ENCODE data around the gene BCL7A.

The BCL7A gene

DNA sequence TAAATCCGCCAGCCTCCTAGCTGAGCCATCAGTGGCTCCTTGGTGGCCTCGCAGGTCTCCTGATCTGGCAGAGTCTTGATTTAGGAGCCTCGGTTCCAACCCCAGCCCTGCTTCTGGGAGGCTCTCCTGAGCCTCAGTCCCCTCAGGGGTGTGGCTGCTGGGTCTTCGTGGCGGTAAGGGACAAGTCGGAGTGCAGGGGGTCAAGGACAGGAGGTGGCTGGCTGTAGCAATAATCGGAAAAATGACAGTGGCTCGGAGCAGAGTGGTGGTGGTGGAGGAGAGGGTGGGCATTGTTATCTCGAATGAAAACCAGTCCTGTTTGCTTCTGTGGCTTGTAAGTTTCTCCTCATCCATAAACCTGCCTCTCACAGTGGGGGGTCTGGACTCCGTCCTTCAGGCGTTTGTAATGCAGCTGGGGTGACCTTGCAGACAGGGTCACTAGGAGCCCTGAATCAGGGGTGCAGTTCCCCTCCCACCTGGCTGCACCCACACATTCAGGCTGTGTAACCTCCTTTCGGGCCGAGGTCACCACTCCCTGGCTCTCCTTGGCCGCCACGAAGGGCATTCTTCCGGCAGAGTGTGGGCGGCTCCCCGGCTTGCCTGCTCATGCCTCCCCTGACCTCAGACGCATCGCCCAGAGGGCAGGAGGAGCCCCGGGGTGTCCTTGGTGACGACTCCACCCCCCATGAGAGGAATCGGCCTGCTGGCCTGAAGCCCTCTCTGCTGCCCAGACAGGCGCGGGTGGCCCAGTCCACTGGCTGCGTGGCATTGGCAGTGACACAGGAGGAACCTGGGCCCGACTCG is 8.1 kb downstream of the BCL7A start:
- H3K4me3 ChIP-seq (ENCODE audit: low read length), result no peak overlapping the region

DNA sequence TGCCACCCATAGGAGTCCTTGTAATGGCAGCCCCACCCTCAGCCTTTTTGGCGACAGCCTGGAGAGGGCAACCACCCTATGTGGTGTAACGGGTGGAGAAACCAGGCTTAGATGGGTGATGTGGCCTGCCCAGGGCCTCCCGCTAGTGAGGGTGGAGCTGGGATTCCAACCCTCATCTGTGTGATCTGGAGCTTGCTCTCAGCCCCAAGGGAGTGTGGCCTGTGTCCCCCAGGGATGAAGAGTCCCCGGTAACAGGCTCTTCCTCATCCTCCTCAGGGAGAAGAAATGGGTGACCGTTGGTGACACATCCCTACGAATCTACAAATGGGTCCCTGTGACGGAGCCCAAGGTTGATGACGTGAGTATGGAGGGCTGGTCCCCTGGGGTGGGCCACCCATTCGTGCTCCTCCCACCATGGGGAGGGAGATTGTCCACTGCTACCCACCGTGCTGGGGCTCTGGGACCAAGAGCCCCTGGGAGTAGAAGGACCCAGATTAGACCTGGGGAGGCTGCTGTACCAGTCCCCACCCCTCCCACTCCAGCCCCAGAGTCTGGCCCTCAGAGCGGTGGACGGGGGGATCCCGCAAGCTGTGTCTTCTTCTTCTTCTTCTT is 8.8 kb downstream of the BCL7A start:
- DNase-seq (ENCODE audit: low read depth), result no peak
- TF ChIP-seq, protein P1, sequence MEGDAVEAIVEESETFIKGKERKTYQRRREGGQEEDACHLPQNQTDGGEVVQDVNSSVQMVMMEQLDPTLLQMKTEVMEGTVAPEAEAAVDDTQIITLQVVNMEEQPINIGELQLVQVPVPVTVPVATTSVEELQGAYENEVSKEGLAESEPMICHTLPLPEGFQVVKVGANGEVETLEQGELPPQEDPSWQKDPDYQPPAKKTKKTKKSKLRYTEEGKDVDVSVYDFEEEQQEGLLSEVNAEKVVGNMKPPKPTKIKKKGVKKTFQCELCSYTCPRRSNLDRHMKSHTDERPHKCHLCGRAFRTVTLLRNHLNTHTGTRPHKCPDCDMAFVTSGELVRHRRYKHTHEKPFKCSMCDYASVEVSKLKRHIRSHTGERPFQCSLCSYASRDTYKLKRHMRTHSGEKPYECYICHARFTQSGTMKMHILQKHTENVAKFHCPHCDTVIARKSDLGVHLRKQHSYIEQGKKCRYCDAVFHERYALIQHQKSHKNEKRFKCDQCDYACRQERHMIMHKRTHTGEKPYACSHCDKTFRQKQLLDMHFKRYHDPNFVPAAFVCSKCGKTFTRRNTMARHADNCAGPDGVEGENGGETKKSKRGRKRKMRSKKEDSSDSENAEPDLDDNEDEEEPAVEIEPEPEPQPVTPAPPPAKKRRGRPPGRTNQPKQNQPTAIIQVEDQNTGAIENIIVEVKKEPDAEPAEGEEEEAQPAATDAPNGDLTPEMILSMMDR (conservative IDR thresholded peaks at IDR 0.05; ENCODE audit: low read length), result no peak
- no peak overlapping the region for H3K4me3 ChIP-seq (ENCODE audit: low read length)

More for the DNA sequence above, 8.1 kb downstream of the BCL7A start:
- TF ChIP-seq, protein P1 (conservative IDR thresholded peaks at IDR 0.05; ENCODE audit: low read length), result no peak
- no peak for DNase-seq (ENCODE audit: low read depth)

DNA sequence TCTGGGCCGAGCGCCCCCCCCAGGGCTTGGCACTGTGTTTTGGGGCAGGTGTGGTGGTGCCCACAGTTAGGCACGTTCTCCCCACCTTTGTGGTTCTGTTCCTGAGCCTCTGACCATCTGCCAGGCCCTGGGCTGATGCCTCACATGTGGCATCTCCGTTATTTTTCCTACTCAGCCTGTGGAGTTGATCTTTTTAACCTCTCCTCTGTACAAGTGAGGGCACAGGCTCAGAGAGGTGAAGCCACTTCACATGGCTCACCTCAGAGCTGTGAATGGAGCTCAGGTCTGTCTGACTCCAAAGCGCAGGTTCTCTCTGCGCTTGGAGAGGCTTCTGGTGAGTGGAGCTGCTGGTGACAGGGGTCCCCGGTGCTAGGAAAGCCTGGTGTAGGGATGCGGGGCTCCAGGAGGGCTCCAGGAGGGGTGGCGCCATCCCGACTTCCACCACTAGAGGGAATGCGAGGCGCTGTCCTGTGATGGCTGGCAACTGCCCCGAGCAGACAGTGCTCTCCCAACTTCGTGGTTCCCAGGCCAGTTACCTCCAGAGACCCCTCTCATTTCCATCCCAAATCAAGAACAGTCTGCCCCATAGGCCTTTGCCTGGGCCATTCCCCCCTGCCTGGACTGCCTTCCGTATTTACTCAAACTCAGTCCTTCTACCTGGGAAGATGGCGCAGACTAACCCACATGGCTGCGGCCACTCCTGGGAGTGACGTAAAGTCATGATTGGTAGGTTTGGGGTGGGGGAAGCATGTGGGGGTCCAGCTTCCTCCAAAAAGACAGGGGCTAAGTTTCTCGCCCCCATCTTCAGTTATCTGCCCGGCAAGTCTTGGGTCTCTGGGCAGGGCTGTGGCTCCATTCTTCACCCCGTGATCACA is 9.9 kb downstream of the BCL7A start:
- TF ChIP-seq, protein P1 (conservative IDR thresholded peaks at IDR 0.05; ENCODE audit: low read length), result peak; percentile 68
- DNase-seq (ENCODE audit: low read depth), result no peak
- no peak overlapping the region for H3K4me3 ChIP-seq (ENCODE audit: low read length)

DNA sequence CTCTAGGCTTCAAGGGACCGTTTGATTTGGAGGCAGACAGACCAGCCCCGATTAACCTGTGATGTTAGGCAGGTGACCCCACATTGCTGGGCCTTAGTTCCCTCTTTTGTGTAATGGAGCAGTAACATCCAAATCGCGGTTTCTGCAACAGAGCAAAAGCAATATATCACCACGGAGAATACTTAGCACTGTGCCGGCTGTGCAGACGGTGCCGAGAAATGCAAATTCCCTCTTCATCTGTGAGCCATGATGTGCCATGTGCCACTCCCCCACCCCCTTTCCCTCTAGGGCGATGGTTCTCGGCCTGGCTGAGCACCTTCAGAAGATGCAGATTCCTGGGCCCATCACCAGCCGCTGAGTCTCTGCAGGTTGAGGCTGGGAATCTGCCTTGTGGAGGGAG is 10.9 kb downstream of the BCL7A start:
- TF ChIP-seq, protein P1 (conservative IDR thresholded peaks at IDR 0.05; ENCODE audit: low read length), result no peak
- no peak overlapping the region for H3K4me3 ChIP-seq (ENCODE audit: low read length)
- DNase-seq (ENCODE audit: low read depth), result no peak

DNA sequence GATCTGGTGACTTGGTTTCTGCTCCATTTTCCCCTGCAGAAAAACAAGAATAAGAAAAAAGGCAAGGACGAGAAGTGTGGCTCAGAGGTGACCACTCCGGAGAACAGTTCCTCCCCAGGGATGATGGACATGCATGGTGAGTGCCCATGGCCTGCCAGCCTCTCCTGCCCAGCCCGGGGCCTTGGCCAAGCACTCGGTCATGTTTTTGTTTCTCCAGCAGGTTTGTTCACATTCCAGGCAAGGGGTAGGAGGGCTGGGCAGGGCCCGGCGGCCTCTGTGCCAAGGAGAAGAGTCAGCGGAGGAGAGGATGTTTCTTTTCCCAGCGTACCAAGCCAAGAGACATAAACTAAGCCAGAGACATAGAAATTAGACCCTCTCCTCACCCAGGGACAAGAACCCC is 13.6 kb downstream of the BCL7A start:
- DNase-seq (ENCODE audit: low read depth), result no peak
- TF ChIP-seq, protein P1 (conservative IDR thresholded peaks at IDR 0.05; ENCODE audit: low read length), result no peak
- no peak overlapping the region for H3K4me3 ChIP-seq (ENCODE audit: low read length)

DNA sequence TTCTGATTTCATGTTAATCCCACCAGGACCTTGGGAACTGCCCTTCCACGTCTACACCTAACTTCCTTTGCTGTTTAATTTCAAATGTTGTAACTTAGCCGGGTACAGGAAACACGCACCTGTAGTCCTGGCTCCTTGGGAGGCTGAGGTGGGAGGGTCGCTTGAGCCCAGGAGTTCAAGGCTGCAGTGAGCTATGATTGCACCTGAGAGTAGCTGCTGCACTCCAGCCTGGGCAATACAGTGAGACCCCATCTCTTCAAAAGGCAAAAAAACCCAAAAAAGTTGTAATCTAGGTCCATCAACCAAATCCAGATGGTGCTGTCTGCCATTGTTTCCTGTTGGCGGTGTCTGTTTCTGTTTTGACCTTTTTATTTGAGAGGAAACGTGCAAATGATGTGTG is 14.5 kb downstream of the BCL7A start:
- TF ChIP-seq, protein P1 (conservative IDR thresholded peaks at IDR 0.05; ENCODE audit: low read length), result no peak
- DNase-seq (ENCODE audit: low read depth), result no peak
- H3K4me3 ChIP-seq (ENCODE audit: low read length), result no peak overlapping the region

All from AG10803 (cell line).